Uterus (tissue), 4 donors: ENCODE results near the gene C2. TPM values are rescaled to one million over a fixed set of nuclear protein-coding genes. Genes with fewer than 3 reads are reported as not detected.

Source experiments
- DNase-seq, 2 donors: peaks; one replicate each; pipeline ENCODE4 v3.0.0-alpha.2; 2019 to 2020
- H3K27ac ChIP-seq, 2 donors: fragments of 200-600 bp; sonication (generic); 1 replicate in 1 of 2; 2 replicates in 1 of 2; pipeline ENCODE4 v1.5.1; 2016 to 2018
- H3K27me3 ChIP-seq, 2 donors: fragments of 200-600 bp; sonication (generic); one replicate each; pipeline ENCODE4 v1.5.1; 2018 to 2019; ENCODE audit warnings: control low read depth in 1 of 2
- H3K36me3 ChIP-seq, 2 donors: fragments of 200-600 bp; sonication (generic); one replicate each; pipeline ENCODE4 v1.5.1; 2019; ENCODE audit warnings: control low read depth in 1 of 2
- H3K4me1 ChIP-seq, 2 donors: fragments of 200-600 bp; sonication (generic); one replicate each; pipeline ENCODE4 v1.5.1; 2018 to 2019; ENCODE audit warnings: control low read depth in 1 of 2
- H3K4me3 ChIP-seq, 2 donors: fragments of 200-600 bp; sonication (generic); 1 replicate in 1 of 2; 2 replicates in 1 of 2; pipeline ENCODE4 v1.5.1; 2018 to 2019; ENCODE audit warnings: mild to moderate bottlenecking in 1 of 2
- H3K9me3 ChIP-seq, 2 donors: fragments of 200-600 bp; sonication (generic); one replicate each; pipeline ENCODE4 v1.5.1; 2019; ENCODE audit warnings: control low read depth in 1 of 2
- POLR2A ChIP-seq, 2 donors: fragments of 450-650 bp; IDR thresholded peaks; one replicate each; pipeline ENCODE4 v1.6.1; 2016; ENCODE audit warnings: antibody characterized with exemption in 2 of 2, mild to moderate bottlenecking in 1 of 2, moderate library complexity in 1 of 2
- intact Hi-C: fragments of 100-400 bp; cut with DNase I; formaldehyde crosslinking; loops from one replicate; pipeline ENCODE4 v1.15.1; 2023; ENCODE audit warnings: low total_unique reads
- total RNA-seq, 4 donors: library from RNA; depleted of rRNA in 3 of 4; stranded (reverse); fragments of >200 nt in 3 of 4; gene quantifications; one replicate each; pipeline versions ENCODE4 v1.1.0 to v1.2.4, GENCODE V29; 2014 to 2023
- TF ChIP-seq, protein P1 (sequence below), 4 experiments: fragments of 200-600 bp in 2 of 4; fragments of 450-650 bp in 2 of 4; sonication (generic) in 2 of 4; IDR thresholded peaks; one replicate each; pipeline ENCODE4 v1.5.1; 2016 to 2019; ENCODE audit warnings: antibody characterized with exemption in 4 of 4, mild to moderate bottlenecking in 2 of 4, moderate library complexity in 1 of 4
- donor health status: DM: yes; HTN: yes; CAD: no.

C2 gene
- total RNA-seq, 4 donors from 2014 or later, result 4.1 to 24.8 (median 4.6) TPM

DNA sequence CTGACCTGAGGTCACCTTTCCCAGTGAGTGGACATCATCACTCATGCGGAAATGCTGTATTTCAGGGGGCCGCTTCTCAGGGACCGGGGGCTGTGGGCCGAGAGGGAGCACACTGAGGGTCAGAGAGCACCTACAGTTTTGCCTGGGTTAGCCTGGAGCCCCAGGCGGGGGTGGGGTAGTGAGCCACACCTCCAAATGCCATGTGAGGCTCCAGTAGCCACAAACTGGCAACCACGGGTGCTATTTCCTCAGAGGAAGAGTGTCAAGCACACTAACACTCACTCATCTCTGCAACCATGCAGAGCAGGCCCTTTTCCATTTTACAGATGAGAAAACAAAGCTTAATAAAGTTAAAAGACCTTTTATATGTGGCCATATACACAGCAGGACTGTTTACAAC is 34.7 kb upstream of the C2 start:
- TF ChIP-seq, protein P1, sequence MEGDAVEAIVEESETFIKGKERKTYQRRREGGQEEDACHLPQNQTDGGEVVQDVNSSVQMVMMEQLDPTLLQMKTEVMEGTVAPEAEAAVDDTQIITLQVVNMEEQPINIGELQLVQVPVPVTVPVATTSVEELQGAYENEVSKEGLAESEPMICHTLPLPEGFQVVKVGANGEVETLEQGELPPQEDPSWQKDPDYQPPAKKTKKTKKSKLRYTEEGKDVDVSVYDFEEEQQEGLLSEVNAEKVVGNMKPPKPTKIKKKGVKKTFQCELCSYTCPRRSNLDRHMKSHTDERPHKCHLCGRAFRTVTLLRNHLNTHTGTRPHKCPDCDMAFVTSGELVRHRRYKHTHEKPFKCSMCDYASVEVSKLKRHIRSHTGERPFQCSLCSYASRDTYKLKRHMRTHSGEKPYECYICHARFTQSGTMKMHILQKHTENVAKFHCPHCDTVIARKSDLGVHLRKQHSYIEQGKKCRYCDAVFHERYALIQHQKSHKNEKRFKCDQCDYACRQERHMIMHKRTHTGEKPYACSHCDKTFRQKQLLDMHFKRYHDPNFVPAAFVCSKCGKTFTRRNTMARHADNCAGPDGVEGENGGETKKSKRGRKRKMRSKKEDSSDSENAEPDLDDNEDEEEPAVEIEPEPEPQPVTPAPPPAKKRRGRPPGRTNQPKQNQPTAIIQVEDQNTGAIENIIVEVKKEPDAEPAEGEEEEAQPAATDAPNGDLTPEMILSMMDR (IDR thresholded peaks at IDR 0.05), result no peak
- no peak for TF ChIP-seq POLR2A (IDR thresholded peaks at IDR 0.05)
- H3K27ac ChIP-seq, result peak overlapping the region in 1 of 2 donors; percentile 38
- no peaks in the 10 kb centered on the region for H3K27me3 ChIP-seq
- no peak for DNase-seq
- H3K36me3 ChIP-seq, result no peaks in the 10 kb centered on the region
- no peak overlapping the region for H3K4me3 ChIP-seq
- no peaks in the 10 kb centered on the region for H3K9me3 ChIP-seq
- no peaks in the 10 kb centered on the region for H3K4me1 ChIP-seq
- intact Hi-C loops, result no loop called here

DNA sequence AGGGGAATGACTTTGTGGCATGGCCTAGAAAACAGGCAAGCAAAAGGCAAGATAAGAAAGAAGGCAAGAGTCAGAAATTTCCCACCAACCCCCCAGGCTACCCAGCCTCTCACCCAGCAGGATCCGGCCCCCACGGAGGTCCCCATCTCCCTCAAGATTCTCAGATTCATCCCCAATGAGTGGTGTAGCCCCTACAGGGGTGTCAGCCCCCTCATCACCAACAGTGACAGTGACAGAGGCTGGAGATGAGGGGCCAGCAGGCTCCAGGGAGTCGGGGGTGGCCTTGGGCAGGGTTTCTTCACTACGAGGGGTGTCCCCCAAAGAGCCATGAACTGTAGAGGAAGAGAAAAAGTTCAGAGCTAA is 31.0 kb upstream of the C2 start:
- Histone ChIP-seq H3K27ac (peak overlapping the region; percentile 84 to 97), H3K4me1 (peaks cover 0 to 5% of the 10 kb centered on the region in 2 donors), H3K27me3 (no peaks in the 10 kb centered on the region), H3K36me3 (no peaks in the 10 kb centered on the region), H3K9me3 (no peaks in the 10 kb centered on the region), H3K4me3 (peak overlapping the region in 1 of 2 donors; percentile 63)
- TF ChIP-seq POLR2A (IDR thresholded peaks at IDR 0.05), result no peak
- TF ChIP-seq, protein P1 (IDR thresholded peaks at IDR 0.05), result no peak
- intact Hi-C loops, result no loop called here
- peak in 1 of 2 donors; percentile 20 for DNase-seq

DNA sequence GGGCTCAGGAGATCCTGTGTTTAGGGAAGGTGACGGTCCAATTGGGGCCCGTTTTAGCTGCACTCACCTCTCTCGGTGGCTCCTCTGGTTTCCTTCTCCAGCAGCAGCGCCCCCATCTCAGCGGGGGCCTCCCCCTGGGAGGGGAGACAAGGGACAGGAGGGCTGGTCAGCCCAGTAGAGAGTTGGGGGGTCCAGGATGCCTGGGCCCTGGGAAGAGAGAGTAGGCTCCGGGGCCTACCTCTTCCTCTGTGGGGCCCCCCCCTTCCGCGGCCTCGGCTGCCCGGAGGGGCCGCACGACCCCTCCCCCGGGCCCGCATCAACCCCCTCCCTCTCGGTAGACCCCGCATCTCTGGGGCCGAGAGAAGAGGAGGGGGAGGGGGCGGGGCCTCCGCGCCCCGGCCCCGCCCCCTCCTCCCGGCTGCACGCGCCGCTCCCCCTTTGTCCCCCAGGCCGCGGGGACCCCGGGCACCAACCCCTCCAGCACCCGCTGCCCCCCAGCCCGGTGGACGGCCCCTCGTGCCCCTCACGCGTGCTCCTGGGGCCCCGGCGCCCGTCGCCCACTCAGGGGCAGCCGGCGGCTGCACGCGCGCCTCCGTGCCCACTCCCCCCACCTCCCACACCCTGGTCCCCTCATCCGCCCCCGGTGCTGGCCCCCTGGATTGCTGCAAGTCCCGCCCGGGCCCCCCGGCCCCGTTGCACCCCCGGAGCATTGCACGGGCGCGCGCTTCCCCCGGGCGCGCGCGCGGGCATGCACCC is 30.5 kb upstream of the C2 start:
- DNase-seq, result peak in 1 of 2 donors; percentile 45
- Histone ChIP-seq H3K4me1 (peaks cover 0 to 5% of the 10 kb centered on the region in 2 donors), H3K36me3 (no peaks in the 10 kb centered on the region), H3K27me3 (no peaks in the 10 kb centered on the region), H3K4me3 (peak overlapping the region; percentile 63 to 94), H3K27ac (peak overlapping the region; percentile 84 to 97), H3K9me3 (no peaks in the 10 kb centered on the region)
- intact Hi-C loops, result no loop called here
- TF ChIP-seq, protein P1 (IDR thresholded peaks at IDR 0.05), result no peak
- TF ChIP-seq POLR2A (IDR thresholded peaks at IDR 0.05), result no peak

DNA sequence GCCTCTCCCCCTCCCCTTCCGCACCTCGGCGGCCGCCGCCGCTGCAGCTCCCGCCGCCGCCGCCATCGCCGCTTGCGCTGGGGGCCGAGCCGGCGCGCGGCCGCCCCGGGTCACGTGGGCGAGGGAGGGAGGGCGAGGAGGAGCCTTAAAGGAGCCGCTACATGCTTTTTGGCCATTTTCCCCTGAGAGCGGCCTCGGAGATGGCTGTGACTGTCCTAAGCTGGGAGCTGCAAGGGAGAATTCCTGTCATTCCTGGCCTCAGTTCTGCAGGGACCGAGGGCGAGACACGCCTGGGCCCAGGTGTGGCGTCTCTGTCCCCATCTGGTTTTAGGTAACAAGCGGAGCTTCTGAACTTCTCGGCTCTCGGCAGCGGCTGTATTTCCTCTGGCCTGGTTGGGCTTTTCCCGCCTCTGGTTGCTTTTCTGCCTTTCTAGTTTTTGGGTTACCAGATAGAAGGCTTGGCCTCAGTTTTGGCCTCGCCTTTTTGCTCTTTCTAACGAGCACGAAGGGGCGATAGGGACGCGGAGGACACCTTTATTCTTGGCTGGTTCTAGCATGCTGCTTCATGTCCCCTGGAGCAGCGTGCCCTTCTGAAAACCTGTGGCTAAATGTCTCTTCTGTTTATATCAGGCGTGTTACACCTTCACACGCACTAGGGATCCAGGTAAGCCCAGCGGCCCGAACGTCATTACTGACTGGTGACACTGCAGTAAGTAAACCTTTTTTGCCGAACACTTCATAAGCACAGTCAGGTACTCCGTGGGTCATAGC is 29.7 kb upstream of the C2 start, which contains the start of gene EHMT2:
Gene EHMT2 (minus strand): TSS at position 87 of the 771 bp plus-strand sequence. CDS start 21 bp downstream, at position 66.
- H3K27ac ChIP-seq, result peak within 1 kb of the TSS; percentile 84 to 97
- intact Hi-C loops, result no loop called here
- DNase-seq, result peak; percentile 81 to 86
- no peaks in the 10 kb centered on the region for H3K9me3 ChIP-seq
- peaks cover 0 to 7% of the 10 kb centered on the region in 2 donors for H3K4me1 ChIP-seq
- H3K4me3 ChIP-seq, result peak within 1 kb of the TSS; percentile 63 to 94
- no peaks in the 10 kb centered on the region for H3K27me3 ChIP-seq
- no peaks in the 10 kb centered on the region for H3K36me3 ChIP-seq
- TF ChIP-seq, protein P1 (IDR thresholded peaks at IDR 0.05), result peak in 3 of 4 experiments; percentile 23 to 70 (median 59)
- TF ChIP-seq POLR2A (IDR thresholded peaks at IDR 0.05), result peak; percentile 77 to 79
